Measurements from ENCODE around the gene HOXC13. TPM values are rescaled to one million over a fixed set of nuclear protein-coding genes. Genes with fewer than 3 reads are reported as not detected.

Gene HOXC13
- total and polyA plus RNA-seq, 2 experiments from 2014 or later: 0.20 to 0.69 TPM

- 24% methylated on average over 25 of the region's 25 CpGs for WGBS (ENCODE audit: low lambda C conversion rate, missing lambda C conversion rate)
- no peak overlapping the region for H3K4me3 ChIP-seq
- no peak overlapping the region for H2AFZ ChIP-seq
- DNase-seq (ENCODE audit: low spot score): no peak
- H3K9me3 ChIP-seq (ENCODE audit: low read depth): no peaks in the 10 kb centered on the region
- H3K4me1 ChIP-seq (ENCODE audit: insufficient read depth): no peaks in the 10 kb centered on the region
- no peaks in the 10 kb centered on the region for H3K9me2 ChIP-seq (replicated peaks; ENCODE audit: insufficient read depth)
- no peaks in the 10 kb centered on the region for H4K20me1 ChIP-seq (ENCODE audit: insufficient read depth, poor library complexity, severe bottlenecking)
- H3K79me2 ChIP-seq: no peaks in the 10 kb centered on the region
- H3K4me2 ChIP-seq: no peak overlapping the region
- TF ChIP-seq CTCF (IDR thresholded peaks at IDR 0.05; ENCODE audit: poor library complexity) (no peak), EZH2phosphoT487 (IDR thresholded peaks at IDR 0.05; ENCODE audit: low read depth, severe bottlenecking, unreplicated experiment) (peak; percentile 66), EZH2 (IDR thresholded peaks at IDR 0.05; ENCODE audit: borderline replicate concordance) (no peak)
- H3K27ac ChIP-seq: no peak overlapping the region
- peaks cover 100% of the 10 kb centered on the region for H3K27me3 ChIP-seq
- no peaks in the 10 kb centered on the region for H3K36me3 ChIP-seq (replicated peaks; ENCODE audit: insufficient read depth, low read depth)
These were observed 17.7 kb downstream of the HOXC13 start for GRCh38 chr12:53956251-53956887.

GRCh38 chr12:53956914-53957536 is 18.4 kb downstream of the HOXC13 start:
- no peaks in the 10 kb centered on the region for H3K9me3 ChIP-seq (ENCODE audit: low read depth)
- H3K79me2 ChIP-seq: no peaks in the 10 kb centered on the region
- H3K4me3 ChIP-seq: no peak overlapping the region
- no peak for TF ChIP-seq EZH2 (IDR thresholded peaks at IDR 0.05; ENCODE audit: borderline replicate concordance)
- H3K27me3 ChIP-seq: peaks cover 100% of the 10 kb centered on the region
- H3K36me3 ChIP-seq (replicated peaks; ENCODE audit: insufficient read depth, low read depth): no peaks in the 10 kb centered on the region
- H3K4me2 ChIP-seq: no peak overlapping the region
- H3K4me1 ChIP-seq (ENCODE audit: insufficient read depth): no peaks in the 10 kb centered on the region
- WGBS (ENCODE audit: low lambda C conversion rate, missing lambda C conversion rate): 35% methylated on average over 11 of the region's 11 CpGs
- no peak for DNase-seq (ENCODE audit: low spot score)
- no peak overlapping the region for H3K27ac ChIP-seq
- no peaks in the 10 kb centered on the region for H4K20me1 ChIP-seq (ENCODE audit: insufficient read depth, poor library complexity, severe bottlenecking)
- H2AFZ ChIP-seq: no peak overlapping the region
- no peaks in the 10 kb centered on the region for H3K9me2 ChIP-seq (replicated peaks; ENCODE audit: insufficient read depth)

- Histone ChIP-seq H3K36me3 (replicated peaks; ENCODE audit: insufficient read depth, low read depth) (no peaks in the 10 kb centered on the region), H4K20me1 (ENCODE audit: insufficient read depth, poor library complexity, severe bottlenecking) (no peaks in the 10 kb centered on the region), H3K79me2 (no peaks in the 10 kb centered on the region)
These were observed 19.5 kb downstream of the HOXC13 start for GRCh38 chr12:53958128-53958527.

GRCh38 chr12:53959314-53959713 is 20.7 kb downstream of the HOXC13 start:
- no peaks in the 10 kb centered on the region for H3K79me2 ChIP-seq
- no peak overlapping the region for H2AFZ ChIP-seq
- H3K36me3 ChIP-seq (replicated peaks; ENCODE audit: insufficient read depth, low read depth): no peaks in the 10 kb centered on the region
- no peak overlapping the region for H3K27ac ChIP-seq
- no peak overlapping the region for H3K4me2 ChIP-seq
- DNase-seq (ENCODE audit: low spot score): no peak
- H3K4me3 ChIP-seq: no peak overlapping the region
- peaks cover 100% of the 10 kb centered on the region for H3K27me3 ChIP-seq
- H3K4me1 ChIP-seq (ENCODE audit: insufficient read depth): no peaks in the 10 kb centered on the region
- H4K20me1 ChIP-seq (ENCODE audit: insufficient read depth, poor library complexity, severe bottlenecking): no peaks in the 10 kb centered on the region
- 39% methylated on average over 4 of the region's 4 CpGs for WGBS (ENCODE audit: low lambda C conversion rate, missing lambda C conversion rate)
- H3K9me3 ChIP-seq (ENCODE audit: low read depth): no peaks in the 10 kb centered on the region
- H3K9me2 ChIP-seq (replicated peaks; ENCODE audit: insufficient read depth): no peaks in the 10 kb centered on the region
- no peak for TF ChIP-seq EZH2phosphoT487 (IDR thresholded peaks at IDR 0.05; ENCODE audit: low read depth, severe bottlenecking, unreplicated experiment)
- no peak for TF ChIP-seq CTCF (IDR thresholded peaks at IDR 0.05; ENCODE audit: poor library complexity)
- TF ChIP-seq EZH2 (IDR thresholded peaks at IDR 0.05; ENCODE audit: borderline replicate concordance): no peak

More at GRCh38 chr12:53958128-53958527, 19.5 kb downstream of the HOXC13 start:
- WGBS (ENCODE audit: low lambda C conversion rate, missing lambda C conversion rate): 48% methylated on average over 3 of the region's 3 CpGs
- no peak overlapping the region for H2AFZ ChIP-seq
- no peaks in the 10 kb centered on the region for H3K9me2 ChIP-seq (replicated peaks; ENCODE audit: insufficient read depth)
- H3K4me3 ChIP-seq: no peak overlapping the region
- DNase-seq (ENCODE audit: low spot score): no peak
- H3K4me1 ChIP-seq (ENCODE audit: insufficient read depth): no peaks in the 10 kb centered on the region
- H3K9me3 ChIP-seq (ENCODE audit: low read depth): no peaks in the 10 kb centered on the region
- no peak overlapping the region for H3K27ac ChIP-seq
- TF ChIP-seq EZH2phosphoT487 (IDR thresholded peaks at IDR 0.05; ENCODE audit: low read depth, severe bottlenecking, unreplicated experiment): no peak
- TF ChIP-seq EZH2 (IDR thresholded peaks at IDR 0.05; ENCODE audit: borderline replicate concordance): no peak
- H3K4me2 ChIP-seq: no peak overlapping the region
- H3K27me3 ChIP-seq: peaks cover 100% of the 10 kb centered on the region
